ENCODE results near the gene CALML6.
"Not testable (repeated sequence)": the region's sequence is repeated elsewhere in the genome, so short reads cannot be mapped to it uniquely, and the experiment has no call there.

Gene CALML6

DNA sequence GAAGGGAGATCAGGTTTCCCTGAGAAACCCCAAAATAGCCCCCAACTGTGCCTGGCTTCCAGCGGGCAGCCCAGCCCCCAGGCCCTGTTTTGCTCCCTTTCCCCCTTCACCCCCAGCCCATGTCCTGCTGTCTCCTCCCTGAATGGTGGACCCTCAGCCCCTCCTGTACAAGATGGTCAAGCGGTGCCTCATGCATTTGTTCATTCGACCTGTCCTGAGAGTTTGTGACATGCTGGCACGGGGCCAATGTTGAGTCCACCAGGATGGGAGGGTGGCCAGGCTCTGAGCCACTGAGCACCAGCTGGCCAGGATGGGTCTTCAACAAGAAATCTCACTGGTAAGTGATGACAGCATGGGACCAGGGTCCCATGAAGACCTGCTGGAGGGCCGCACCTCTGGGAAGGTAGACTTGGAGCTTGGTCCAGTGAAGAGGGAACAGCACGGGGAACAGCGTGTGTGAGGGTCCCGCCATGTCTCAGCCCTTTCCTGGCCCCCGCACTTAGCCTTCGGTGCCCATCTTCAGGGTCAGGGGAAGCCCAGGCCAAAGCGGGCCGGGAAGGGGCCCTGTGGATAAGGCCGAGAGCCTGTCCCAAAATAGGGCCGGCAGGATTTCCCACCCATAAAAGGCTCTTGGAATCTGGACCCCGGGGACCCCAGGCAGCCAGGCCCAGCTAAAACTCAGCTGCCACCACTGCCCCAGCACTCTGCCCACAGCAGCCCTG, at the start of gene CALML6:
CALML6 (plus strand) TSS at position 290 of the 722 bp plus-strand sequence; CDS start at position 311, 21 bp downstream.
- DNase-seq, result no peak

DNA sequence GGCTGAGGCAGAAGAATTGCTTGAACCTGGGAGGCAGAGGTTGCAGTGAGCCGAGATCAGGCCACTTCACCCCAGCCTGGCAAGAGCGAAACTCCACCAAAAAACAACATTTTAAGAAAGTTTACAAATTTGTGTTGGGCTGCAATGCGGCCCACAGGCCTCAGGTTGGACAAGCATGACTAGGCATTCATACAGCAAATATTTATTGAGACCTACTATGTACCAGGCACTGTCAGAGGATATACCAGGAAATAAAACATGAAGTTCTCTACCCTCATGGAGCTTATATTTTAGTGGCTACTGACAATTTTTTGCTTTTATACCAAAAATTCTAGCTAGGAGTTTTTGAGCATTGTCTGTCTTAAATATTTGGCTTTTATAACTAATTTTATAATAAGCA, 47.9 kb upstream of the CALML6 start:
- DNase-seq, result no peak

DNA sequence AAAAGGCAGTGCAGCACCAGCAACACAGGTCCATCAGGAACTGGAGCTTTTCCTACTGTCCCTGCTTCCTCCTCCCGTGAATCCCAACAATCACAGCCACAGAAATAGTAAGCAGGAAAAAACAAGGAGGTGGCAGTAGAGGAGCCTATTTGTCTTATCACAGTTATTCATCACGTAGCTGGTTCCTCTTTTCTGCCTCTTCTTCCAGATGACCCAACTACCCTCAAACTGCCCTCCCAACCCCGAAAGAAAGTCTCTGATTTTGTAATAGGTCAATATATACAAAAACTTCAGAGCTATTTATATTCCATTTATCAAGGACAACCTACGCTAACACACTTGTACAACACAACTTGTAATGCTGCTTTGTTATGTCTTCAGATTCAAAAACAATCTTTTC, 45.6 kb upstream of the CALML6 start:
- no peak for DNase-seq

GRCh38 chr1:1872329-1872994, 42.6 kb upstream of the CALML6 start:
- no peak for DNase-seq

- DNase-seq, result no peak
Observed at GRCh38 chr1:1873186-1873585, 41.9 kb upstream of the CALML6 start.

DNA sequence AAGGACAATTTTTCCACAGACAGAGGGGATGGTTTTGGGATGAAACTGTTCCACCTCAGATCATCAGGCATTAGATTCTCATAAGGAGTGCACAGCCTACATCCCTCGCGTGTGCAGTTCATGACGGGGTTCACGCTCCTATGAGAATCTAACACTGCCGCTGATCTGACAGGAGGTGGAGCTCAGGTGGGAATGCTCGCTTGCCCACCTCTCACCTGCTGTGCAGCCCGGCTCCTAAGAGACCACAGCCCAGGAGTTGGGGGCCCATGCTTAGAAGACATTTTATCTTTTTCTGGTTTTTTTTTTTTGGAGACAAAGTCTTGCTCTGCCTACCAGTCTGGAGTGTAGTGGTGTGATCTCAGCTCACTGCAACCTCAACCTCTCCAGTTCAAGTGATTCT, 40.2 kb upstream of the CALML6 start:
- DNase-seq, result no peak

DNA sequence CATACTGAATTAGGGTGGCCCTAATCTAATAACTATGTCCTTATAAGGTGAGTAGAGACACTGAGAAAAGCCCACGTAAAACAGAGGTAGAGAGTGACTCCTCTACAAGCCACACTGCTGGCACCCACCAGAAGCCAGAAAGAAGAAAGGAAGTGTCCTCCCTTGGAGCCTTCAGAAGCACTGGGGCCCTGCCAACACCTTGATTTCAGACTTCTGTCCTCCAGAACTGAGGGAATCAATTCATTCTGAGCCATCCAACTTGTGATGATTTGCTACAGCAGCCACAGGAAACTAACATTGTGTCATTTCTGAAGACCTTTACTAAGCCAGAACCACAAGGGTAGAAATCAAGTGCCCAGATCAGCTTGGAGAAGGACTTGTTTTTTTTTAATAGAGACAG, 39.1 kb upstream of the CALML6 start:
- no peak for DNase-seq

DNA sequence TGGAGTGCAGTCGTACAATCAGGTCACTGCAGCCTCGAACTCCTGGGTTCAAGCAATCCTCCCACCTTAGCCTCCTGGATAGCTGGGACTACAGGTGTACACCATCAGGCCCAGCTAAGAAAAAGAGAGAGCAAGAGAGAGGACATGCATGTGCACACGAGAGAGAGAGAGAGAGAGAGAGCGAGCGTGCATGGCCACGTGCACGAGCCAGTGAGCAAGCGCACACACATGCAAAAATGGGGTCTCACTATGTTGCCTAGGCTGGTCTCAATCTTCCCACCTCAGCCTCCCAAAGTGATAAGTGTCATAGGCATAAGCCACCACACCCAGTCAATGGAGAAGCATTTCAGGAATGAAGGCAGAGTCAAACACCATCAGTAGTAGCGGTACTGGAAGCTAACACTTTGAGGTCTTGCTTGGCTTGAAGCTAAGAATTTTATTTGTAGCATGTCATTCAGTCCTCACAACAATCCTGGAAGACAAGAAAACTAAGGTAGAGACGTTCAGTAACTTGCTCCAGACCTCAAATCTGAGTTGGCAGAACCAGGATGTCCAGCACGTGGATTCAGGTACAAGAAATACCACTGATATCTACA, 38.6 kb upstream of the CALML6 start:
- no peak for DNase-seq

DNA sequence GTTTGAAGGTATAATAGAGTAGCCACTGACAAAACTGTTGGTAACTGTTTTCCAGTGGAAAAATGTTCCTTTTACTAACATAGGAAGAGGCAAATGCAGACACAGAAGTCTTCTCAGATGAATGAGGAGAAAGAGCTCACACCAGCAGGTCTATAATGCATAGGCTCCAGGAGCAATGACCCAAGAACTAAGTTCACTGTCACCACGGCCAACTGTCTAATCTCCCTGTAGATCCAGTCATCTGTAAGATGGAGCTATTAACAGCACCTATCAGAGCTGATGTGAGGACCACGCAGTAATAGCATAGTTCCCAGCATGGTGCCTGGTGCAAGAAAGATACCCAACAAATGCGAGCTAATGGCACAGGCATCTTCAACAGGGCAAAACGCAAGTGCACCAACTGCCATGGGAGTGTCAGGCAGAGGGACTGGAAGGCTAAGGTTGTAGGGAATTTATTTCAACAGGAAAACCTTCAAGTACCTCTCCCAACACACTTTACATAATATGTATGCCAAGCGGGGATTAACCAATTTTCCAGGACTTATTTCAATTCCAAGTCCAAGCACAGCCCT, 37.1 kb upstream of the CALML6 start:
- no peak for DNase-seq

GRCh38 chr1:1879942-1880341, 35.1 kb upstream of the CALML6 start:
- DNase-seq, result no peak

DNA sequence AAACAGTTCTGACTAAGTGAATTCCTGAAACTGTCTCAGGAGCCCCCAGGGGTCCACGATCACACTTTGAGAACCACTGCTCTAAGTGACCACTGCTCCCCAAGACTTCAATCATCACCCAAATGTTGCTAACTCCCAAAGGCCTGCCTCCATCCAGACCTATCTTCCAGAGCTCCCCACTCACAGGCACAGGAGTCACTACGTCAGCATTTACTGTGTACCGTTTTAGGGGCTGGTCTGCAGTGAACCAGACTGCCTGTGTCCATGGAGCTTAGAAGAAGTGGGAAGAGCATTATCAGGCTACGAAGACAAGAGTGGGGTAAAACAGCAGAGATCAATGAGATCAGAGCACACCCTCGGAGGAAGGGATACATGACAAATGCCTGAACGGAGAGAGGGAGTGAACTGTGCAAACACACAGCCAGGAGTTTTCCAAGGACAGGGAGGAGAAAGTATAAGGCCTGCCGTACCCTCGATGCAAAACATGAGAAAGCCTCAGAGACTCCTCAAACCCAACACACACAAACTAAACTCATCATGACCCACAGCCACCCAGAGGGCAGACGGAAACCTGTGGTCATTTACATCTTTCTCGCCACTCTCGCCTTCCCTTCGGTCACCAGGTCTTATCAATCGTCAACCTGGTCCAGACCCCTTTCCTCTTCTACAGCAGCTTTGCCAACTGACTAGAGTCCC, 34.3 kb upstream of the CALML6 start:
- DNase-seq, result no peak

DNA sequence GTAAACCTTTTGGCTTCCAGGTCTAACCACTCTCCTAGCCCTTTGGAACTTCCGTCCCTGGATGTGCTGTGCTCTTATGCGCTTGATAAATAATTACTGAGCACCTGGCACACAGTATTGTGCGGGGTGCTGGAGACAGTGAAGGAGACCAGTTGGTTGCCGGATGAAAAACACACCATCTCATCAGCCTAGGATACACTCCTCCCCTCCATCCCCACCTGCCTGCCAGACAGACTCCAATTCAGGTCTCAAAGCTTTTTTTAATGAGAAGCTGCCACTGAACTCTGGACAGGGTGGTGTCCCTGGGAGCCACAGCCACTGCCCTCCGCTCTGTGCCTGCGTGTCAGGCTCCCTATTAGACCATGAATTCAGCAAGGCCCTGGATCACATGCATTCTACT, 33.3 kb upstream of the CALML6 start:
- no peak for DNase-seq

- DNase-seq, result no peak
Observed at GRCh38 chr1:1883092-1883873, 31.8 kb upstream of the CALML6 start.

- DNase-seq, result not testable (repeated sequence)
Observed at GRCh38 chr1:1883890-1884289, 31.2 kb upstream of the CALML6 start.

DNA sequence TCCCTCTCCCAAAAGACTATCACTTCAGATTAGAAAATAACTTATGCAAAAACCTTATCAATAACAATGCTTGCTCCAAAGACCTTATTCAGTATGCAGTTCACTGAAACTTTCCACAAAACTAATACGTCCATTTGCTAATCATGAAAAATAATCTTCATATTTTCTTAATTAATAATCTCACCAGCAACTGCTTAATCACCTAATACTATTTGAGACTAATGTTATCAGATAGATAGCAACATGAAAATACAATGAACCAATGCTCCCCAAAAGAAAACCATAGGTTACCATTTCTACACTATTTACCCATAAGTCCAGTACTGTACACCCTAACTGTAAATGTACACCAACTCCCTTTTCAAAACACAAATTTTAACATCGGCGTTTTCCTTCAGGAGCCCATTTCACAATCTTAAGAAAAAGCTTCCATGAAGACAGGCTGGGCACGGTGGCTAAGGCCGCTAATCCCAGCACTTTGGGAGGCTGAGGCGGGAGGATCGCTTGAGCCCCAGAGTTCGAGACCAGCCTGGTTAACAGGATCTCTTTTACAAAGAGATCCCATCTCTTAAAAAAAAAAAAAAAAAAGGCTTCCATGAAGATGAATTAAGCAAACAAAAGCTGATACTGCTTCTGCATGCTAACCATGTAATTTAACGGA, 25.8 kb upstream of the CALML6 start:
- DNase-seq, result no peak

DNA sequence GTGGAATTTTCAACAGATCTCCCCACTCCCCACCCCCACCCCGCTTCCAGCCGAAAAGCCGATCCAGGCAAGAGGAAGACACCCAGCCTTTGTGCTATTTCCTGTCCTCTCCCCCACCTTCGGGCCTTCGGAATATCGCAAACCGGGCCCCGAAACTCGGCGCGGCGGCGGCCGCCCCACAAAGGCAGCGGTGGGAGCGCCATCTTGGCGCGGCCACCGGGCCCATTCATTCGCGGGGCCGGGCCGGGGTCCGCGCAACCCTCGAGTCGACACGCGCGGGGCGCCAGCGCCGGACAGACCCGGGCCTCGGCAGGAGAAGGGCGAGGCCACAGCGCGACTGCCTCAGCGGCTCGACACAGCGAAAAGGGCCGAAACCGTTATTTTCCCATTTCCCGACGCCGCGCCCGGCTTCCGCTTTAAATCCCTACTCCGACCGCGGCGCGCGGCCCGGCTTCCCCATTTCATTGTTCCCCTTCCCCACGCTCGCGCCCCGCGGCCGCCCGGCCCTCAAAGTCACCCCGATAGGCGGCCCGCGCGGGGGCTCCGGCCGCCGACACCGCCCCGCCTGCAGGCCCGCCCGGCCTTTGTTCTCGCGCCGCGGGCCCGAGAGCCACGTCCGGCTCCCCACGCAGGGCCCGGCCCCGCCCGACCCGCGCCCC, 25.1 kb upstream of the CALML6 start:
- peak; percentile 51 for DNase-seq

- DNase-seq, result peak; percentile 92
Observed at GRCh38 chr1:1890506-1891348, 24.3 kb upstream of the CALML6 start, which contains the start of gene GNB1. Gene GNB1 (minus strand): TSS chr1:1891087. CDS start chr1:1825453, 65,634 bp downstream.

- DNase-seq, result peak; percentile 75
Observed at GRCh38 chr1:1891349-1892078, 23.5 kb upstream of the CALML6 start.

DNA sequence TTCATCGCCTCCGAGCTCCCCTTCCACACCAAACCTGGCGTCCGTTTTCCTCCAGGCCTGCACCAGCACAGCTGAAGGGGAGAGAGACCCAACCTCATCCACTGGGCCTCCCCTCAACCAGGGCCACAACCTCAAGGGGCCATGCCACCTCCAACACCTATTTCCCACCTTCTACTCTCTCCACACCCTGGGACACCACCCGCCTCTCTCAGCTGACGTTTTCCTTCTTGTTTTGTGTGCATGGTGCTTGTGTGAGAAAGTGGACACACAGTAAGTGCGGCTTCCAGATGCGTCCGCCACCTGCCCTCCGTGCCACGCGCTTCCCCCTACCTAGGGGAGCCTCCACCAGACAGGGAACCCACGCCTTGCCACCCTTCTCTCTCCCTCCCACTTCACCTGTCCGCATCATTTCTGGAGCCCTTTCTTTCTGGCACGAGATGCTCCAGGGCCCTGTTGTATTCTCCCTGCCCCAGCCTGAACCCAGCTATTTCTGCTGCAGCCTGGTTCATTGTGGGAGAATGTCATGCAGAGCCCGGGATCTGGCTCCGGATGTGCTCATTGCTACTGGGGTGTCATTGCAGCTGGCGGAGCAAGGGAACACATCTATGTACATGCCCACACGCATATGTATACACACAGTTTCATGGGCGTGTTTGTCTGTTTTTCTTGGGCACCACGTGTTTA, 22.8 kb upstream of the CALML6 start:
- DNase-seq, result no peak
